Right lobe of liver (tissue), 4 donors: ENCODE results near the gene SNX32.

Source experiments
- POLR2A ChIP-seq: fragments of 450-650 bp; IDR thresholded peaks from one replicate; pipeline ENCODE4 v1.6.1; 2017; ENCODE audit warnings: antibody characterized with exemption, mild to moderate bottlenecking
- TF ChIP-seq, protein P1 (sequence below), 4 donors: fragments of 200-600 bp in 3 of 4; fragments of 450-650 bp in 1 of 4; IDR thresholded peaks; one replicate each; pipeline versions ENCODE4 v1.5.1 to v1.8.0; 2016 to 2022; ENCODE audit warnings: antibody characterized with exemption in 4 of 4, mild to moderate bottlenecking in 2 of 4
- donor health status: DM: no; HTN: no; CAD: no.
- donor health status: DM: no; HTN: no; CAD: no.
- donor health status: DM: no; HTN: yes; CAD: no.

DNA sequence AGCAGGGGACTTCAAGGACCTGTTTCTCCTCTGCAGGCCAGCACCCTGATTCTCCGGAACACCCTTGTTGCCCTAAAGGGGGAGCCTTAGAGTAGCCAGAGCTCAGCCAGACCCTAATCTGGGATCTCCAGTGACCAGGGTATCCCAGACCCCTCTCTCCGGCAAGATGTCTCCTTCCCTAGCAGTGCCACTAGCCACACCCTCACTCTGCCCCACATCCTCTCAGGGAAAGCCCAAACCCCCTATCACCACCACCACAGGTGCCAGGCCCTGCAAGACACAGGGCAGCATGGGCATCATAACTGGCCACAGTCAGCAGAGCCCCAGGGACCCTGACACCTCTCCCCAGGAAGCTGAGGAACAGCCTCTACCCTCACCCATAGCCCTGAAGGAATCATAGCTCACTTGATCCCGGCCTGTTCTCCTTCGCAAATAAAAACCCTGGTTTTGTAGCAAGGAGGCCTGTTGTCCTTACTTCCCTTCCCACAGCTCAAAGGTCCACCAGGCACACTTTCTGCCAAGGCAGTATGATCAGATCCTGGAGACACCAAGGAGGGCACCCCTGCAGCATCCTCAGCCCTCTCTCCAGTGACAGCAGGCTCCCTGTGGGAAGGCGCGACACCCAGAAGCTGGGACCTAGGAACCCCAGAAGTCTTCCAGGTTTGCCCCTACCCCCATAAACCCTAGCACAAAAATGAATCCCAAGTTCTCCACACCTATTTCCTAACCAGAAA, 19.6 kb downstream of the SNX32 start:
- TF ChIP-seq, protein P1, sequence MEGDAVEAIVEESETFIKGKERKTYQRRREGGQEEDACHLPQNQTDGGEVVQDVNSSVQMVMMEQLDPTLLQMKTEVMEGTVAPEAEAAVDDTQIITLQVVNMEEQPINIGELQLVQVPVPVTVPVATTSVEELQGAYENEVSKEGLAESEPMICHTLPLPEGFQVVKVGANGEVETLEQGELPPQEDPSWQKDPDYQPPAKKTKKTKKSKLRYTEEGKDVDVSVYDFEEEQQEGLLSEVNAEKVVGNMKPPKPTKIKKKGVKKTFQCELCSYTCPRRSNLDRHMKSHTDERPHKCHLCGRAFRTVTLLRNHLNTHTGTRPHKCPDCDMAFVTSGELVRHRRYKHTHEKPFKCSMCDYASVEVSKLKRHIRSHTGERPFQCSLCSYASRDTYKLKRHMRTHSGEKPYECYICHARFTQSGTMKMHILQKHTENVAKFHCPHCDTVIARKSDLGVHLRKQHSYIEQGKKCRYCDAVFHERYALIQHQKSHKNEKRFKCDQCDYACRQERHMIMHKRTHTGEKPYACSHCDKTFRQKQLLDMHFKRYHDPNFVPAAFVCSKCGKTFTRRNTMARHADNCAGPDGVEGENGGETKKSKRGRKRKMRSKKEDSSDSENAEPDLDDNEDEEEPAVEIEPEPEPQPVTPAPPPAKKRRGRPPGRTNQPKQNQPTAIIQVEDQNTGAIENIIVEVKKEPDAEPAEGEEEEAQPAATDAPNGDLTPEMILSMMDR (IDR thresholded peaks at IDR 0.05), result no peak
- no peak for TF ChIP-seq POLR2A
